Activated CD4-positive, alpha-beta T cell treated with anti-CD3 and anti-CD28 coated beads, Interleukin-2, amount 10 ng/mL, durations not matched to agents 7 days and 5 days (primary cell): ENCODE measurements around the gene ZNF428. TPM values are rescaled to one million over a fixed set of nuclear protein-coding genes. Genes with fewer than 3 reads are reported as not detected.
A peak's percentile ranks its signal among the peaks of the same experiment; 100 is the strongest.
"Not testable (repeated sequence)": the region's sequence is repeated elsewhere in the genome, so short reads cannot be mapped to it uniquely, and the experiment has no call there.

ENCODE experiments used
- CTCF ChIA-PET: fragments of 350-600 bp; sonication (Branson Sonifier 250); formaldehyde crosslinking; loops from one replicate; lab custom pipeline; 2021; ENCODE audit warnings: antibody characterized with exemption; lab: Charles Lee
- POLR2A ChIA-PET: fragments of 350-600 bp; sonication (Branson Sonifier 250); formaldehyde crosslinking; loops from one replicate; lab custom pipeline; 2021; ENCODE audit warnings: antibody characterized with exemption; lab: Charles Lee
- DNase-seq: peaks from one replicate; pipeline ENCODE4 v3.0.0-alpha.2; 2020
- H3K27ac Mint-ChIP-seq: one replicate; pipeline ENCODE4 v1.8.0; 2021; ENCODE audit warnings: mild to moderate bottlenecking, moderate library complexity, mixed read lengths
- H3K27me3 Mint-ChIP-seq: one replicate; pipeline ENCODE4 v1.8.0; 2021; ENCODE audit warnings: mixed read lengths
- H3K36me3 Mint-ChIP-seq: one replicate; pipeline ENCODE4 v1.8.0; 2021; ENCODE audit warnings: low read depth, mixed read lengths
- H3K4me1 Mint-ChIP-seq: one replicate; pipeline ENCODE4 v1.8.0; 2021; ENCODE audit warnings: mixed read lengths
- H3K4me3 Mint-ChIP-seq: one replicate; pipeline ENCODE4 v1.8.0; 2021; ENCODE audit warnings: mild to moderate bottlenecking, moderate library complexity, mixed read lengths
- H3K9me3 Mint-ChIP-seq: one replicate; pipeline ENCODE4 v1.8.0; 2021; ENCODE audit warnings: mixed read lengths
- total RNA-seq, 2 experiments: library from RNA; stranded (reverse); gene quantifications; one replicate each; pipeline ENCODE4 v1.2.3, GENCODE V29; 2021

The ZNF428 gene
- total RNA-seq, 2 experiments from 2014 or later, result 24.5 to 30.5 TPM

- Mint-ChIP-seq H3K4me1 (peaks cover 6% of the 10 kb centered on the region), H3K27me3 (no peaks in the 10 kb centered on the region), H3K9me3 (peaks cover 4% of the 10 kb centered on the region), H3K36me3 (peaks cover 29% of the 10 kb centered on the region), H3K27ac (no peak overlapping the region), H3K4me3 (no peak overlapping the region)
- CTCF ChIA-PET, result interaction anchor here (0.8 to 2.0 kb wide), 4 partner anchors 9 to 118 kb away, joined by 3 to 7 read pairs (median 5); no protein-coding TSS in a partner anchor
- POLR2A ChIA-PET, result no interaction called here
- DNase-seq, result no peak
Measured at GRCh38 chr19:43652546-43652874, 33.1 kb upstream of the ZNF428 start.

- Mint-ChIP-seq H3K27ac (no peak overlapping the region), H3K9me3 (no peaks in the 10 kb centered on the region), H3K36me3 (peaks cover 24% of the 10 kb centered on the region), H3K4me3 (no peak overlapping the region), H3K27me3 (no peaks in the 10 kb centered on the region), H3K4me1 (peaks cover 6% of the 10 kb centered on the region)
- peak; percentile 55 for DNase-seq
- ChIA-PET CTCF (interaction anchor here (0.6 to 2.0 kb wide), 4 partner anchors 10 to 1485 kb away, joined by 5 to 7 read pairs (median 5); no protein-coding TSS in a partner anchor), POLR2A (no interaction called here)
Measured at GRCh38 chr19:43651758-43652545, 32.5 kb upstream of the ZNF428 start.

GRCh38 chr19:43650276-43650675, 30.8 kb upstream of the ZNF428 start:
- CTCF ChIA-PET, H3K27ac Mint-ChIP-seq, H3K27me3 Mint-ChIP-seq, POLR2A ChIA-PET, H3K4me3 Mint-ChIP-seq, H3K9me3 Mint-ChIP-seq, H3K4me1 Mint-ChIP-seq, DNase-seq: not testable (repeated sequence)
- H3K36me3 Mint-ChIP-seq, result peaks cover 15% of the 10 kb centered on the region

GRCh38 chr19:43649514-43649913, 30.1 kb upstream of the ZNF428 start:
- H3K36me3 Mint-ChIP-seq, result peaks cover 10% of the 10 kb centered on the region
- POLR2A ChIA-PET, result no interaction called here
- no peak overlapping the region for H3K4me3 Mint-ChIP-seq
- CTCF ChIA-PET, result interaction anchor here (1.9 kb wide), 1 partner anchor 9 kb away, joined by 5 read pairs; no protein-coding TSS in a partner anchor
- no peak overlapping the region for H3K27ac Mint-ChIP-seq
- peaks cover 6% of the 10 kb centered on the region for H3K4me1 Mint-ChIP-seq
- no peaks in the 10 kb centered on the region for H3K9me3 Mint-ChIP-seq
- DNase-seq, result no peak
- no peaks in the 10 kb centered on the region for H3K27me3 Mint-ChIP-seq

GRCh38 chr19:43648633-43649032, 29.2 kb upstream of the ZNF428 start:
- Mint-ChIP-seq H3K4me3 (no peak overlapping the region), H3K4me1 (peaks cover 6% of the 10 kb centered on the region), H3K9me3 (no peaks in the 10 kb centered on the region), H3K27ac (no peak overlapping the region), H3K27me3 (no peaks in the 10 kb centered on the region), H3K36me3 (peaks cover 9% of the 10 kb centered on the region)
- ChIA-PET POLR2A (no interaction called here), CTCF (interaction anchor here (0.6 to 1.9 kb wide), 3 partner anchors 10 to 54 kb away, joined by 3 to 5 read pairs (median 3); no protein-coding TSS in a partner anchor)
- no peak for DNase-seq

- DNase-seq, result no peak
- ChIA-PET CTCF (interaction anchor here (0.6 kb wide), 1 partner anchor 160 kb away, joined by 3 read pairs; no protein-coding TSS in a partner anchor), POLR2A (no interaction called here)
- Mint-ChIP-seq H3K4me1 (peaks cover 12% of the 10 kb centered on the region), H3K36me3 (peaks cover 6% of the 10 kb centered on the region), H3K27me3 (peaks cover 17% of the 10 kb centered on the region), H3K27ac (no peak overlapping the region), H3K9me3 (no peaks in the 10 kb centered on the region), H3K4me3 (no peak overlapping the region)
Measured at GRCh38 chr19:43644181-43644580, 24.8 kb upstream of the ZNF428 start.

- H3K27me3 Mint-ChIP-seq, result peaks cover 26% of the 10 kb centered on the region
- no peak overlapping the region for H3K4me3 Mint-ChIP-seq
- ChIA-PET CTCF (interaction anchor here (0.6 kb wide), 1 partner anchor 159 kb away, joined by 3 read pairs; no protein-coding TSS in a partner anchor), POLR2A (no interaction called here)
- peaks cover 6% of the 10 kb centered on the region for H3K36me3 Mint-ChIP-seq
- H3K4me1 Mint-ChIP-seq, result peaks cover 17% of the 10 kb centered on the region
- H3K9me3 Mint-ChIP-seq, result no peaks in the 10 kb centered on the region
- DNase-seq, result no peak
- no peak overlapping the region for H3K27ac Mint-ChIP-seq
Measured at GRCh38 chr19:43643326-43643725, 23.9 kb upstream of the ZNF428 start.

GRCh38 chr19:43642531-43642930, 23.1 kb upstream of the ZNF428 start:
- POLR2A ChIA-PET, result no interaction called here
- peaks cover 20% of the 10 kb centered on the region for H3K4me1 Mint-ChIP-seq
- H3K36me3 Mint-ChIP-seq, result peaks cover 4% of the 10 kb centered on the region
- H3K27ac Mint-ChIP-seq, result no peak overlapping the region
- CTCF ChIA-PET, result interaction anchor here (0.6 kb wide), 1 partner anchor 58 kb away, joined by 4 read pairs; no protein-coding TSS in a partner anchor
- no peak for DNase-seq
- H3K4me3 Mint-ChIP-seq, result no peak overlapping the region
- peaks cover 33% of the 10 kb centered on the region for H3K27me3 Mint-ChIP-seq
- no peaks in the 10 kb centered on the region for H3K9me3 Mint-ChIP-seq

GRCh38 chr19:43641333-43641732, 21.9 kb upstream of the ZNF428 start:
- Mint-ChIP-seq H3K9me3 (no peaks in the 10 kb centered on the region), H3K27ac (no peak overlapping the region), H3K4me3 (peak overlapping the region; percentile 44), H3K4me1 (peaks cover 20% of the 10 kb centered on the region), H3K36me3 (peaks cover 4% of the 10 kb centered on the region), H3K27me3 (peaks cover 40% of the 10 kb centered on the region)
- ChIA-PET POLR2A (interaction anchor here (0.7 kb wide), 1 partner anchor 1451 kb away, joined by 3 read pairs; no protein-coding TSS in a partner anchor), CTCF (interaction anchor here (0.5 to 1.3 kb wide), 3 partner anchors 47 to 150 kb away, joined by 3 to 4 read pairs (median 3); no protein-coding TSS in a partner anchor)
- no peak for DNase-seq

- H3K27me3 Mint-ChIP-seq, result peaks cover 40% of the 10 kb centered on the region
- H3K4me1 Mint-ChIP-seq, result peaks cover 20% of the 10 kb centered on the region
- no peak overlapping the region for H3K27ac Mint-ChIP-seq
- ChIA-PET POLR2A (no interaction called here), CTCF (interaction anchor here (0.6 kb wide), 1 partner anchor 205 kb away, joined by 3 read pairs; no protein-coding TSS in a partner anchor)
- no peaks in the 10 kb centered on the region for H3K9me3 Mint-ChIP-seq
- peak overlapping the region; percentile 69 for H3K4me3 Mint-ChIP-seq
- DNase-seq, result no peak
- peaks cover 2% of the 10 kb centered on the region for H3K36me3 Mint-ChIP-seq
Measured at GRCh38 chr19:43640424-43640757, 21.0 kb upstream of the ZNF428 start.

GRCh38 chr19:43639519-43640423, 20.3 kb upstream of the ZNF428 start, which contains the start of gene CADM4:
Gene CADM4 (minus strand): TSS chr19:43639850. CDS start chr19:43639790, 60 bp downstream.
- DNase-seq, result peak; percentile 60
- Mint-ChIP-seq H3K9me3 (no peaks in the 10 kb centered on the region), H3K27ac (peak within 1 kb of the TSS; percentile 69), H3K36me3 (peaks cover 2% of the 10 kb centered on the region), H3K4me1 (peaks cover 20% of the 10 kb centered on the region), H3K27me3 (peaks cover 43% of the 10 kb centered on the region), H3K4me3 (peak within 1 kb of the TSS; percentile 69)
- ChIA-PET POLR2A (no interaction called here), CTCF (interaction anchor here (0.6 kb wide), 1 partner anchor 204 kb away, joined by 3 read pairs; no protein-coding TSS in a partner anchor)

GRCh38 chr19:43638995-43639518, 19.6 kb upstream of the ZNF428 start:
- no peak overlapping the region for H3K27ac Mint-ChIP-seq
- DNase-seq, result no peak
- CTCF ChIA-PET, result no interaction called here
- no peaks in the 10 kb centered on the region for H3K9me3 Mint-ChIP-seq
- POLR2A ChIA-PET, result no interaction called here
- H3K27me3 Mint-ChIP-seq, result peaks cover 43% of the 10 kb centered on the region
- peaks cover 20% of the 10 kb centered on the region for H3K4me1 Mint-ChIP-seq
- H3K4me3 Mint-ChIP-seq, result peak overlapping the region; percentile 67
- H3K36me3 Mint-ChIP-seq, result peaks cover 2% of the 10 kb centered on the region
